Measurements from ENCODE around the gene CWC22. TPM values are rescaled to one million over a fixed set of nuclear protein-coding genes. Genes with fewer than 3 reads are reported as not detected.

The CWC22 gene
- total RNA-seq, 4 donors from 2014 or later, result 11.3 to 42.1 (median 15.2) TPM

DNA sequence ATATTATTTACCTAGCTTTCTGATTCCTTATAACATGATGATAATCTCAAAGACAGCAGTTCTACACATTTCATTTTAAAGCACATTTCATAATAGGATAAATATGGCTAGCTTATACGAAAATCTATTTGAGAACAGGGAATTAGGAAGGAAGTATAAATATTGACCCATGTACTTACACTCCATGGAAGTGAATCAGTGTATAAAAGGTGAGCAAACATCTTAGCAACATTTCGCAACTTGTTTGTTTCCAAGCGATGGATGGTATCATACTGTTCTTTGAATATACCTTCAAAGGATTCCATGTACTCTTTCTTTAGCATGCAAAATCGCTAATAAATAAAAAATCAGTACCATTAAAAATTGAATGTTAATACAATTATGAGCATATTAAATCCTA lies 53.1 kb downstream of the CWC22 start:
- H3K4me3 ChIP-seq, result no peak overlapping the region
- no peak for DNase-seq
- H3K36me3 ChIP-seq, result peaks cover 0 to 64% (median 0%) of the 10 kb centered on the region in 3 donors
- H3K27me3 ChIP-seq, result no peaks in the 10 kb centered on the region
- TF ChIP-seq POLR2A (IDR thresholded peaks at IDR 0.05), result no peak
- TF ChIP-seq, protein P1, sequence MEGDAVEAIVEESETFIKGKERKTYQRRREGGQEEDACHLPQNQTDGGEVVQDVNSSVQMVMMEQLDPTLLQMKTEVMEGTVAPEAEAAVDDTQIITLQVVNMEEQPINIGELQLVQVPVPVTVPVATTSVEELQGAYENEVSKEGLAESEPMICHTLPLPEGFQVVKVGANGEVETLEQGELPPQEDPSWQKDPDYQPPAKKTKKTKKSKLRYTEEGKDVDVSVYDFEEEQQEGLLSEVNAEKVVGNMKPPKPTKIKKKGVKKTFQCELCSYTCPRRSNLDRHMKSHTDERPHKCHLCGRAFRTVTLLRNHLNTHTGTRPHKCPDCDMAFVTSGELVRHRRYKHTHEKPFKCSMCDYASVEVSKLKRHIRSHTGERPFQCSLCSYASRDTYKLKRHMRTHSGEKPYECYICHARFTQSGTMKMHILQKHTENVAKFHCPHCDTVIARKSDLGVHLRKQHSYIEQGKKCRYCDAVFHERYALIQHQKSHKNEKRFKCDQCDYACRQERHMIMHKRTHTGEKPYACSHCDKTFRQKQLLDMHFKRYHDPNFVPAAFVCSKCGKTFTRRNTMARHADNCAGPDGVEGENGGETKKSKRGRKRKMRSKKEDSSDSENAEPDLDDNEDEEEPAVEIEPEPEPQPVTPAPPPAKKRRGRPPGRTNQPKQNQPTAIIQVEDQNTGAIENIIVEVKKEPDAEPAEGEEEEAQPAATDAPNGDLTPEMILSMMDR (IDR thresholded peaks at IDR 0.05), result no peak
- no peak overlapping the region for H3K27ac ChIP-seq
- H3K4me1 ChIP-seq, result no peaks in the 10 kb centered on the region
- H3K9me3 ChIP-seq, result no peaks in the 10 kb centered on the region

DNA sequence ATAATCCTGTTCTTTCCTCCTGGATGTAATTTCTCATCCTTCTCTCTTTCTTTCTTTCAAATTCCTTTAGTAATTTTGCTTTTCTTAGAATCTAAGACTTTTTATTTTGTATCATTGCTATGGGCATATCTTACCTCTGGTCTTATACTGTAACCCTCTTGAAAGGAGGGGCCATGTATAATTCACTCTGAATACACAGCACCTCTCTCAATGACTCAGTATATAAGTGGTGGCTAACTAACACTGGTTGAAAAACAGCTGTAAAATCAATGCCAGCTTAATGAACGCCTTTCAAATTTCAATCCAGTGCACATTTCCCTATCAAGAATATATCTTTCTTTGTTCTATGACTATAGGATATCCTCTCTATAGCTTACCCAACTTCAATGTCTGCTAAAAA lies 53.7 kb downstream of the CWC22 start:
- Histone ChIP-seq H3K36me3 (peaks cover 0 to 71% (median 0%) of the 10 kb centered on the region in 3 donors), H3K4me1 (no peaks in the 10 kb centered on the region), H3K9me3 (no peaks in the 10 kb centered on the region), H3K27me3 (no peaks in the 10 kb centered on the region), H3K4me3 (no peak overlapping the region), H3K27ac (no peak overlapping the region)
- DNase-seq, result no peak
- TF ChIP-seq POLR2A (IDR thresholded peaks at IDR 0.05), result no peak
- TF ChIP-seq, protein P1 (IDR thresholded peaks at IDR 0.05), result no peak

DNA sequence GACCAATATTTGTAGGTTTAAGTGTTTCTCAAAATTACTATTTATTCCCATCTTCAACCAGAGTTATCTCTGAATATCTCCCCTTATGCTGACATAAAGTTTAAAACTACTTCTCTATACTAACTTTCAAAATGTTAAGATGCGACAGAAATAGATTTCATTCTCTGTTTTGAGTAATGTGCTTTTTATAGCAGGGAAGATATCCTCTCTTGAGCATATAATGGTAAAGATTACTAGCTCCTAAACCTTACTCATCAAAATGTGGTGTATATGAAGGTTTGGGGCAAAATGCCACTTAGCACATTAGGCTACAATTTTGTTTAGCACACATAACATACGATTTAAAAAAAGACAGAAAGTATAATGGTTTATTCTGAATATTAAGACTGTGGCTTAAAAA lies 54.4 kb downstream of the CWC22 start:
- H3K36me3 ChIP-seq, result peaks cover 0 to 69% (median 0%) of the 10 kb centered on the region in 3 donors
- no peak for DNase-seq
- no peak for TF ChIP-seq POLR2A (IDR thresholded peaks at IDR 0.05)
- TF ChIP-seq, protein P1 (IDR thresholded peaks at IDR 0.05), result no peak
- no peak overlapping the region for H3K27ac ChIP-seq
- H3K4me3 ChIP-seq, result no peak overlapping the region
- no peaks in the 10 kb centered on the region for H3K4me1 ChIP-seq
- no peaks in the 10 kb centered on the region for H3K27me3 ChIP-seq
- no peaks in the 10 kb centered on the region for H3K9me3 ChIP-seq

DNA sequence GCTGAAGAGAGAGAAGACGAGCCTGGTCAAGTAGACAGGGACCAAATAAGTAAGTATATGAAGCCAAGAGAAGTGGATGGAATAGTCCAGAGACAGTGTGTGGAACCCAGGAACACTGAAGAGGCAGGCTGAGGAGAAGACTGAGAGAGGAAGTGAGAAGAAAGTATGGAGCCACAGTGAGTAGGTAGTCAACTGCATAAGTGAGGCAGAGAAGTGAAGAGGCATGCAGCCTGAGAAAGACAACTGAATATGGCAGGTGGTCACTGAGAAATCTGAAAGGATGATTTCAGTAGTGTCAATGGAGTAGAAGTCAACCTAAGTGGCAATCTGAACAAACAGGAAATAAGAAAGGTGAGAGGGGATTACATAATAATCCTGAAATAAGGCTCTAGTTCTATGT lies 55.4 kb downstream of the CWC22 start:
- Histone ChIP-seq H3K4me3 (no peak overlapping the region), H3K4me1 (no peaks in the 10 kb centered on the region), H3K27ac (no peak overlapping the region), H3K9me3 (no peaks in the 10 kb centered on the region), H3K27me3 (no peaks in the 10 kb centered on the region), H3K36me3 (peaks cover 0 to 64% (median 0%) of the 10 kb centered on the region in 3 donors)
- no peak for DNase-seq
- TF ChIP-seq, protein P1 (IDR thresholded peaks at IDR 0.05), result no peak
- no peak for TF ChIP-seq POLR2A (IDR thresholded peaks at IDR 0.05)

DNA sequence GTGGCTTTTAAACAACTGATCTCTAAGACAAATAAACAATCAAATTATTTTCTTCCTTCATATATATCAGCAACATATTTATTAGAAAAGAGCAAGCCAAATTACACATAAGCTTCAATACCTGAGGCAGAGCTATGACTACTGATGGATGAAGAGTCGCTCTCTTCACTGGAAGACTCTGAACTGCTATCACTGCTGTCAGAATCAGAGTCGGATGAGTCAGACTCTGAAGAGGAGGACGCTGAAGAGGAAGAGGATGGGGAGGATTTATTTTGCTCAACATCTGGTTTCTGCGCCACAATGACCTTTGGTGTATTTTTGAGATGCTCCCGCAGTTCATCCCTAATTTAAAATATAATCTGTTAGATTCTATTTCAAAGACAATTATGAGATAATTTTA lies 56.7 kb downstream of the CWC22 start:
- TF ChIP-seq, protein P1 (IDR thresholded peaks at IDR 0.05), result no peak
- TF ChIP-seq POLR2A (IDR thresholded peaks at IDR 0.05), result no peak
- no peak for DNase-seq
- no peaks in the 10 kb centered on the region for H3K4me1 ChIP-seq
- peaks cover 0 to 74% (median 0%) of the 10 kb centered on the region in 3 donors for H3K36me3 ChIP-seq
- H3K27ac ChIP-seq, result no peak overlapping the region
- no peak overlapping the region for H3K4me3 ChIP-seq
- no peaks in the 10 kb centered on the region for H3K9me3 ChIP-seq
- H3K27me3 ChIP-seq, result no peaks in the 10 kb centered on the region

DNA sequence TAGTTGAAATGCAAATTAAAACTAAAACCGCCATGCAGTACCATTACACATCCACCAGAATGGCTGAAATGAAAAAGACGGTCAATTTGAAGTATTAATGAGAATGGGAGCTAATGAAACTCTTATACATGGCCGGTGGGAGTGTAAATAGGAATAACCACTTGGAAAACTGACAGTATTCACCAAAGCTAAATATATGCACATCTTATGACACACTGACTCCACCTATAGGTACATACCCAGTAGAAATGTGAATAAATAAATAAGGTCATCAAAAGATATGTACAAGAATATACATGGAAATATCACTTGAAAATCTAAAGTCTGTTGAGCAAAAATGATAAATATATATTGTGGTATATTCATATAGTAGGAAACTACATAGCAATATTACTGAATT lies 57.7 kb downstream of the CWC22 start:
- DNase-seq, result no peak
- H3K36me3 ChIP-seq, result peaks cover 0 to 80% (median 0%) of the 10 kb centered on the region in 3 donors
- TF ChIP-seq, protein P1 (IDR thresholded peaks at IDR 0.05), result peak in 1 of 6 experiments; percentile 14
- TF ChIP-seq POLR2A (IDR thresholded peaks at IDR 0.05), result no peak

More for the DNA sequence above, 57.7 kb downstream of the CWC22 start:
- Histone ChIP-seq H3K27ac (no peak overlapping the region), H3K4me1 (no peaks in the 10 kb centered on the region), H3K27me3 (no peaks in the 10 kb centered on the region), H3K9me3 (no peaks in the 10 kb centered on the region), H3K4me3 (no peak overlapping the region)
